A549 (cell line): ENCODE results near the gene CCSER1.
"Not testable (repeated sequence)": the region's sequence is repeated elsewhere in the genome, so short reads cannot be mapped to it uniquely, and the experiment has no call there.

ENCODE experiments used
- ATOH8 ChIP-seq: fragments of 250-450 bp; sonication (Bioruptor Pico); IDR thresholded peaks from 2 replicates; pipeline ENCODE4 v1.5.0; 2020; ENCODE audit warnings: low read depth, mild to moderate bottlenecking, moderate library complexity
- CEBPB ChIP-seq, 2 experiments: fragments of >200 bp in 1 of 2; sonication (Bioruptor Twin) in 1 of 2; formaldehyde crosslinking in 1 of 2; IDR thresholded peaks; 2 replicates each; pipeline ENCODE4 v1.6.1; 2012 to 2016
- CTCF ChIP-seq: fragments of >200 bp; sonication (Bioruptor Twin); formaldehyde crosslinking; IDR thresholded peaks from 3 replicates; pipeline ENCODE4 v1.5.1; 2016
- HDAC2 ChIP-seq: fragments of 200-600 bp; sonication (generic); IDR thresholded peaks from 2 replicates; pipeline ENCODE4 v1.6.1; 2016
- HMGXB4 ChIP-seq: fragments of 250-450 bp; sonication (Bioruptor Pico); IDR thresholded peaks from 2 replicates; pipeline ENCODE4 v1.5.0; 2021; ENCODE audit warnings: mild to moderate bottlenecking, moderate library complexity, borderline replicate concordance
- PHF8 ChIP-seq: fragments of 200-600 bp; sonication (generic); IDR thresholded peaks from 2 replicates; pipeline ENCODE4 v1.6.1; 2016; ENCODE audit warnings: low read depth, mild to moderate bottlenecking, antibody characterized with exemption, moderate library complexity, borderline replicate concordance
- POLR2A ChIP-seq: IDR thresholded peaks from 2 replicates; pipeline ENCODE4 v1.6.1; 2012; ENCODE audit warnings: mild to moderate bottlenecking, low read length
- RAD21 ChIP-seq, 2 experiments: fragments of >200 bp in 1 of 2; sonication (Bioruptor Twin) in 1 of 2; formaldehyde crosslinking in 1 of 2; IDR thresholded peaks in 1 of 2; conservative IDR thresholded peaks in 1 of 2; 2 replicates in 1 of 2; 3 replicates in 1 of 2; pipeline ENCODE4 v1.6.1; 2012 to 2018; ENCODE audit warnings: inconsistent platforms in 1 of 2
- RCOR1 ChIP-seq: fragments of 150-350 bp; IDR thresholded peaks from 2 replicates; pipeline ENCODE4 v1.6.1; 2014; ENCODE audit warnings: antibody characterized with exemption, low read length, low read depth
- REST ChIP-seq: fragments of 200-600 bp; sonication (generic); IDR thresholded peaks from 2 replicates; pipeline ENCODE4 v1.6.1; 2016; ENCODE audit warnings: antibody characterized with exemption, mild to moderate bottlenecking, moderate library complexity
- RFX5 ChIP-seq: fragments of 450-650 bp; IDR thresholded peaks from 2 replicates; pipeline ENCODE4 v1.7.1; 2014; ENCODE audit warnings: antibody characterized with exemption, mild to moderate bottlenecking, moderate library complexity
- RNF2 ChIP-seq: fragments of 200-600 bp; sonication (generic); IDR thresholded peaks from 2 replicates; pipeline ENCODE4 v1.6.1; 2016; ENCODE audit warnings: low read depth, mild to moderate bottlenecking, antibody characterized with exemption, moderate library complexity, borderline replicate concordance
- SMC3 ChIP-seq: fragments of >200 bp; sonication (Bioruptor Twin); formaldehyde crosslinking; IDR thresholded peaks from 3 replicates; pipeline ENCODE4 v1.6.1; 2018; ENCODE audit warnings: inconsistent platforms
- USF2 ChIP-seq: fragments of 450-650 bp; IDR thresholded peaks from 2 replicates; pipeline ENCODE4 v1.6.1; 2014; ENCODE audit warnings: antibody characterized with exemption

- not testable (repeated sequence) for TF ChIP-seq CTCF; POLR2A; USF2; ATOH8 (CRISPR knock-in tag); RNF2; PHF8; CEBPB (IDR thresholded peaks at IDR 0.05); RFX5; REST; SMC3; HMGXB4 (CRISPR knock-in tag); RAD21 (conservative IDR thresholded peaks at IDR 0.05 in 1 of 2, IDR thresholded peaks at IDR 0.05 in 1 of 2); HDAC2; RCOR1
Measured at GRCh38 chr4:91167864-91168653, 1040.9 kb downstream of the CCSER1 start.
